H1 (cell line): Measurements from ENCODE around the gene BLTP2. TPM values are rescaled to one million over a fixed set of nuclear protein-coding genes. Genes with fewer than 3 reads are reported as not detected.

Experiments used
- ASH2L ChIP-seq: fragments of 200-600, 300-600 bp; sonication (generic); IDR thresholded peaks from one replicate; pipeline ENCODE4 v1.7.1; 2017; ENCODE audit warnings: low read length
- ATF3 ChIP-seq: IDR thresholded peaks from 2 replicates; pipeline ENCODE4 v1.6.1; 2011; ENCODE audit warnings: low read depth, mild to moderate bottlenecking, low read length; ENCODE audit not compliant: insufficient read depth
- BCL11A ChIP-seq, 2 experiments: IDR thresholded peaks; one replicate each; pipeline ENCODE4 v1.6.1; 2011; ENCODE audit warnings: low read depth in 2 of 2, low read length in 2 of 2, mild to moderate bottlenecking in 2 of 2
- CBX5 ChIP-seq: fragments of 300-800, 300-1000 bp; sonication (generic); IDR thresholded peaks from 2 replicates; pipeline ENCODE4 v1.7.1; 2016; ENCODE audit warnings: antibody characterized with exemption, low read length, low read depth
- CEBPB ChIP-seq: IDR thresholded peaks from 2 replicates; pipeline ENCODE4 v1.6.1; 2012; ENCODE audit warnings: low read depth, low read length
- CHD2 ChIP-seq: IDR thresholded peaks from 2 replicates; pipeline ENCODE4 v1.6.1; 2012; ENCODE audit warnings: low read length, improper control_type of control experiment
- CTCF ChIP-seq, 3 experiments: IDR thresholded peaks; 1 replicate in 2 of 3; 2 replicates in 1 of 3; pipeline versions ENCODE4 v1.5.1 to v1.6.1; 2011; ENCODE audit warnings: low read length in 3 of 3, mild to moderate bottlenecking in 3 of 3, inconsistent platforms in 2 of 3, low read depth in 1 of 3, moderate library complexity in 1 of 3; ENCODE audit not compliant: insufficient read depth in 1 of 3; ENCODE audit errors: control extremely low read depth in 1 of 3
- EZH2 ChIP-seq: fragments of 200-600 bp; sonication (generic); IDR thresholded peaks from 2 replicates; pipeline ENCODE4 v1.7.1; 2012; ENCODE audit warnings: low read depth, mild to moderate bottlenecking, moderate library complexity, low read length, inconsistent platforms; ENCODE audit not compliant: severe bottlenecking
- GABPA ChIP-seq: IDR thresholded peaks from 2 replicates; pipeline ENCODE4 v1.6.1; 2011; ENCODE audit warnings: mild to moderate bottlenecking, low read length, moderate library complexity, borderline replicate concordance; ENCODE audit not compliant: insufficient read depth
- HDAC2 ChIP-seq, 2 experiments: fragments of 300-600 bp in 1 of 2; sonication (generic) in 1 of 2; IDR thresholded peaks; 2 replicates each; pipeline ENCODE4 v1.6.1; 2011 to 2012; ENCODE audit warnings: low read depth in 2 of 2, low read length in 2 of 2, mild to moderate bottlenecking in 2 of 2, moderate library complexity in 2 of 2, borderline replicate concordance in 1 of 2, inconsistent platforms in 1 of 2
- HDAC6 ChIP-seq: IDR thresholded peaks from one replicate; pipeline ENCODE4 v1.7.1; 2012; ENCODE audit warnings: low read depth, mild to moderate bottlenecking, inconsistent platforms, low read length, moderate library complexity
- JUN ChIP-seq: IDR thresholded peaks from 2 replicates; pipeline ENCODE4 v1.6.1; 2011; ENCODE audit warnings: low read depth, mild to moderate bottlenecking, improper control_type of control experiment, low read length
- JUND ChIP-seq: IDR thresholded peaks from 2 replicates; pipeline ENCODE4 v1.6.1; 2011; ENCODE audit warnings: mild to moderate bottlenecking, improper control_type of control experiment, low read length
- MAFK ChIP-seq: IDR thresholded peaks from 2 replicates; pipeline ENCODE4 v1.6.1; 2012; ENCODE audit warnings: low read depth, mild to moderate bottlenecking, improper control_type of control experiment, low read length
- MAX ChIP-seq: IDR thresholded peaks from 2 replicates; pipeline ENCODE4 v1.6.1; 2012; ENCODE audit warnings: inconsistent platforms
- NANOG ChIP-seq: IDR thresholded peaks from 2 replicates; pipeline ENCODE4 v1.6.1; 2011; ENCODE audit warnings: low read length, low read depth, mild to moderate bottlenecking, inconsistent platforms; ENCODE audit not compliant: insufficient read depth, poor library complexity, severe bottlenecking
- PHF8 ChIP-seq: fragments of 200-600 bp; sonication (generic); conservative IDR thresholded peaks from 2 replicates; pipeline ENCODE4 v1.7.1; 2012; ENCODE audit warnings: low read depth, mild to moderate bottlenecking, inconsistent platforms, low read length, moderate library complexity
- POLR2AphosphoS5 ChIP-seq: IDR thresholded peaks from 2 replicates; pipeline ENCODE4 v1.6.1; 2011; ENCODE audit warnings: low read depth, low read length
- RAD21 ChIP-seq, 2 experiments: IDR thresholded peaks in 1 of 2; conservative IDR thresholded peaks in 1 of 2; 2 replicates each; pipeline ENCODE4 v1.6.1; 2011; ENCODE audit warnings: low read depth in 2 of 2, low read length in 2 of 2, improper control_type of control experiment in 1 of 2, inconsistent platforms in 1 of 2, mild to moderate bottlenecking in 1 of 2, moderate library complexity in 1 of 2
- SRF ChIP-seq: IDR thresholded peaks from 2 replicates; pipeline ENCODE4 v1.6.1; 2011; ENCODE audit warnings: mild to moderate bottlenecking, low read depth, low read length, moderate library complexity
- polyA plus RNA-seq, 7 experiments: library from polyadenylated mRNA; depleted of rRNA in 3 of 7; stranded (reverse) in 5 of 7; unstranded in 2 of 7; fragments of >200 nt in 5 of 7; fragments of 200-250 nt in 2 of 7; gene quantifications; 1 replicate in 5 of 7; 2 replicates in 1 of 7; 4 replicates in 1 of 7; pipeline versions ENCODE4 v1.2.1 to v1.2.3, GENCODE V29; 2011 to 2013; ENCODE audit warnings: missing spikeins in 2 of 7, mixed read lengths in 2 of 7
- total RNA-seq: library from RNA; stranded (reverse); fragmentation: NEBNext Ultra II Directional; extraction: Animal tissue kit (Norgen Biotek cat#: 25700); gene quantifications from 2 replicates; pipeline ENCODE4 v1.2.1, GENCODE V29; 2021

BLTP2 gene
- total and polyA plus RNA-seq, 2 of the 8 experiments (the other 6 are each of a cell fraction or from before 2014, with no cell fraction given), result 80.9 to 140 TPM

GRCh38 chr17:28643983-28644786 lies 773 bp downstream of the BLTP2 start (continued):
- TF ChIP-seq CTCF (IDR thresholded peaks at IDR 0.05; ENCODE audit: control extremely low read depth in 1 of 3, insufficient read depth in 1 of 3, low read depth in 1 of 3, low read length in 3 of 3) (peak; percentile 47 to 54 (median 51)), JUND (no peak), PHF8 (no peak), MAFK (no peak), HDAC2 (IDR thresholded peaks at IDR 0.05; ENCODE audit: borderline replicate concordance in 1 of 2, low read depth in 2 of 2, low read length in 2 of 2) (peak in 1 of 2 experiments; percentile 51; a peak in 2 of 4 replicates), SRF (no peak), EZH2 (no peak), ATF3 (no peak), MAX (0 out of 2 replicates have a peak, but pooled peaks have one; percentile 17), CBX5 (no peak), ASH2L (peak; percentile 3), POLR2AphosphoS5 (no peak), RAD21 (IDR thresholded peaks at IDR 0.05 in 1 of 2, conservative IDR thresholded peaks at IDR 0.05 in 1 of 2; ENCODE audit: low read depth in 2 of 2, low read length in 2 of 2) (peak in 1 of 2 experiments; percentile 18; a peak in 1 of 4 replicates), BCL11A (IDR thresholded peaks at IDR 0.05; ENCODE audit: low read depth in 2 of 2, low read length in 2 of 2) (no peak), CEBPB (no peak), HDAC6 (no peak), NANOG (no peak), JUN (no peak), CHD2 (no peak), GABPA (no peak)
